Naive B cell (primary cell): ENCODE results near the gene SMCO1. TPM values are rescaled to one million over a fixed set of nuclear protein-coding genes. Genes with fewer than 3 reads are reported as not detected.
"Not testable (repeated sequence)": the region's sequence is repeated elsewhere in the genome, so short reads cannot be mapped to it uniquely, and the experiment has no call there.

Experiments
- ATAC-seq, 2 donors: fragments of 150-1000 bp; cut with Tn5 transposase; 2 replicates each; pipeline ENCODE4 v1.10.0; 2021; ENCODE audit warnings: low read depth in 2 of 2, mild to moderate bottlenecking in 2 of 2, moderate library complexity in 2 of 2
- DNase-seq: peaks from one replicate; pipeline ENCODE4 v3.0.0; 2022
- H3K27ac Mint-ChIP-seq, 6 donors: one replicate each; pipeline ENCODE4 v1.8.0; 2020 to 2022; ENCODE audit warnings: mild to moderate bottlenecking in 6 of 6, mixed read lengths in 6 of 6, moderate library complexity in 5 of 6, inconsistent platforms in 2 of 6
- H3K27me3 Mint-ChIP-seq, 3 donors: one replicate each; pipeline ENCODE4 v1.8.0; 2021 to 2022; ENCODE audit warnings: mixed read lengths in 3 of 3, mild to moderate bottlenecking in 1 of 3
- H3K36me3 Mint-ChIP-seq, 2 donors: one replicate each; pipeline ENCODE4 v1.8.0; 2020 to 2022; ENCODE audit warnings: mixed read lengths in 2 of 2, inconsistent platforms in 1 of 2, mild to moderate bottlenecking in 1 of 2
- H3K4me1 Mint-ChIP-seq, 3 donors: one replicate each; pipeline ENCODE4 v1.8.0; 2020 to 2022; ENCODE audit warnings: mixed read lengths in 3 of 3, inconsistent platforms in 1 of 3, mild to moderate bottlenecking in 1 of 3, moderate library complexity in 1 of 3
- H3K4me3 Mint-ChIP-seq, 8 donors: one replicate each; pipeline ENCODE4 v1.8.0; 2020 to 2022; ENCODE audit warnings: mild to moderate bottlenecking in 8 of 8, mixed read lengths in 8 of 8, moderate library complexity in 8 of 8, inconsistent platforms in 2 of 8
- H3K9me3 Mint-ChIP-seq, 7 donors: one replicate each; pipeline ENCODE4 v1.8.0; 2020 to 2022; ENCODE audit warnings: mixed read lengths in 7 of 7, mild to moderate bottlenecking in 5 of 7, inconsistent platforms in 2 of 7, moderate library complexity in 1 of 7
- polyA plus RNA-seq, 6 donors: library from polyadenylated mRNA; unstranded; fragments of 300-500 nt; fragmentation: Illumina TruSeq; gene quantifications; one replicate each; pipeline ENCODE4 v1.2.3, GENCODE V29; 2021; ENCODE audit warnings: low read depth in 6 of 6

The SMCO1 gene
- polyA plus RNA-seq, 6 donors from 2014 or later: not detected

DNA sequence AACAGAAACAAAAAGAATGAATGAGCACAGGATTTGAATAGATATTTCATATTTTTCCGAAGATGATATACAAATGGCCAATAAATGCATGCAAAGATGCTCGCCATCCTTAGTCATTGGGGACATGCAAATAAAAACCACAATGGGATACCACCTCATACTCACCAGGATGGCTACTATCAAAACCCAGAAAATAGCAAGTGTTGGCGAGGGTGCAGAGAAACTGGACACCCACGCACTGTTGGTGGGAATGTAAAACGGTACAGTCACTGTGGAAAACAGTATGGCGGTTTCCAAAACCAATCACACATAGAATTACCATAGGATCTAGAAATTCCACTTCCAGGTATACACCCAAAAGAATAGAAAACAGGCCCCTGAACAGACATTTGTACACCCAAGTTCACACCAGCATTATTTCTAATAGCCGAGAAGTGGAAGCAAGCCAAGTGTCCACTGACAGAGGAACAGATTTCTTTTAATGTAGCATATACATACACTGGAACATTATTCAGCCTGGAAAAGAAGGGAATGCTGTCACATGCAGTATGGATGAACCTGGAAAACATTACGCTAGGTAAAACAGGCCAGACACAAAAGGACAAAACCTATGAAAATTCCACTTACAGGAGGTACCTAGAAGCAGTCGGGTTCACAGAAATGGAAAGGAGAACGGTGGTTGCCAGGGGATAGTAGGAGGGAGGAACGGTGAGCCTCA, 15.2 kb downstream of the SMCO1 start:
- H3K4me1 Mint-ChIP-seq: peaks cover 31 to 56% (median 55%) of the 10 kb centered on the region in 3 donors
- ATAC-seq (no peak), DNase-seq (no peak)
- peak overlapping the region in 5 of 6 donors; percentile 5 to 88 (median 45) for H3K27ac Mint-ChIP-seq
- no peaks in the 10 kb centered on the region for H3K9me3 Mint-ChIP-seq
- no peaks in the 10 kb centered on the region for H3K27me3 Mint-ChIP-seq
- H3K36me3 Mint-ChIP-seq: peaks cover 8 to 10% of the 10 kb centered on the region in 2 donors
- peak overlapping the region; percentile 68 to 99 (median 96) for H3K4me3 Mint-ChIP-seq

DNA sequence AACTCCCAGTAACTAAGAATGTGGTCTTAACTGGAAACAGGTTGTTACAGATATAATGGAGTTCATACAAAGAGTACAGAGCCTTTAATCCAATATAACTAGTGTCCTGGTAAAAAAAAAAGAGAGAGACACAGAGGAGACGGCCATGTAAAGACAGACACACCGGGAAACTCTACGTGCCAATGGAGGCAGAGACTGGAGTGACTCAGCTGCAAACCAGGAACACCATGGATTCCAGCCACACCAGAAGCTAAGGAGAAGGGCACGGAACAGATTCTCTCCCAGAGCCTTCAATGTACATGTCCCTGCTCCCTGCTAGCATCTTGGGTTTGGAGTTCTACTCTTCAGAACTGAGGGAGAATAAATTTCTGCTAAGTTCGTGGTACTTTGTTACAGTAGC, 16.1 kb downstream of the SMCO1 start:
- no peak for ATAC-seq
- no peak for DNase-seq
- Mint-ChIP-seq H3K4me3 (peak overlapping the region in 3 of 8 donors; percentile 22 to 99 (median 75)), H3K27me3 (no peaks in the 10 kb centered on the region), H3K9me3 (no peaks in the 10 kb centered on the region), H3K36me3 (peaks cover 8 to 13% of the 10 kb centered on the region in 2 donors), H3K27ac (peak overlapping the region in 4 of 6 donors; percentile 14 to 45 (median 30)), H3K4me1 (peaks cover 33 to 55% (median 51%) of the 10 kb centered on the region in 3 donors)

DNA sequence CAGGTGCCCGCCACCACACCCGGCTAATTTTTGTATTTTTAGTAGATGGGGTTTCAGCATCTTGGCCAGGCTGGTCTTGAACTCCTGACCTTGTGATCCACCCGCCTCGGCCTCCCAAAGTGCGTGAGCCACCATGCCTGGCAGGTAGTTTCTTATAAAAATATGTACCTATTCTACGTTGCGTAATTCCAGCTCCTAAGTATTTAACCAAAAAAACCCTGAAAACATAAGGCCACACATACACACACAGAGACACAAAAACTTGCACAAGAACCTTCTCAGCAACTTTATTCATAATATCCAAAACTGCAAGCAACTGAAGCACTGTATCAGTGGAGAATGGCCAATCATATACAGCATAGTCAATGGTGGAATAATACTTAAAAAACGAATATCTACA, 16.8 kb downstream of the SMCO1 start:
- H3K27ac Mint-ChIP-seq: no peak overlapping the region
- no peak for DNase-seq
- H3K9me3 Mint-ChIP-seq: no peaks in the 10 kb centered on the region
- H3K4me1 Mint-ChIP-seq: peaks cover 35 to 55% (median 48%) of the 10 kb centered on the region in 3 donors
- H3K27me3 Mint-ChIP-seq: no peaks in the 10 kb centered on the region
- H3K4me3 Mint-ChIP-seq: peak overlapping the region in 1 of 8 donors; percentile 1
- ATAC-seq: no peak
- peaks cover 8 to 14% of the 10 kb centered on the region in 2 donors for H3K36me3 Mint-ChIP-seq

DNA sequence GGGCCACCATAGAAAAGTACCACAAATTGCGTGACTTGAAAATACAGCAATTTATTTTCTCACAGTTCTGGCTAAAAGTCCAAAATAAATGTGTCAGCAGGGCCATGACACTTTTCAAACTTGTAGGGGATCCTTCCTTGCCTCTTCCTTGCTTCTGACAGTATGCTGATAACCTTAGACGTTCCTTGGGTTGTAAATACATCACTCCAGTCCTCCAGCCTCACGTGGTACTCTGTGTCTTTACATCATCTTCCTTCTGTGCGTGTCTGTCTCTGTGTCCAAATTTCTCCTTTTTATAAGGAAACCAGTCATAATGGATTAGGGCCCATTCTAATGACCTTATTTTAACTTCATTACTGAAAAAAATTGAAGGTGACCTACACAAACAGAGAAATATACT, 19.0 kb downstream of the SMCO1 start:
- ATAC-seq: no peak
- no peak for DNase-seq
- H3K9me3 Mint-ChIP-seq: no peaks in the 10 kb centered on the region
- H3K27me3 Mint-ChIP-seq: no peaks in the 10 kb centered on the region
- H3K27ac Mint-ChIP-seq: peak overlapping the region in 2 of 6 donors; percentile 41 to 80
- H3K4me3 Mint-ChIP-seq: no peak overlapping the region
- H3K36me3 Mint-ChIP-seq: peaks cover 8 to 15% of the 10 kb centered on the region in 2 donors
- H3K4me1 Mint-ChIP-seq: peaks cover 25 to 37% (median 34%) of the 10 kb centered on the region in 3 donors

DNA sequence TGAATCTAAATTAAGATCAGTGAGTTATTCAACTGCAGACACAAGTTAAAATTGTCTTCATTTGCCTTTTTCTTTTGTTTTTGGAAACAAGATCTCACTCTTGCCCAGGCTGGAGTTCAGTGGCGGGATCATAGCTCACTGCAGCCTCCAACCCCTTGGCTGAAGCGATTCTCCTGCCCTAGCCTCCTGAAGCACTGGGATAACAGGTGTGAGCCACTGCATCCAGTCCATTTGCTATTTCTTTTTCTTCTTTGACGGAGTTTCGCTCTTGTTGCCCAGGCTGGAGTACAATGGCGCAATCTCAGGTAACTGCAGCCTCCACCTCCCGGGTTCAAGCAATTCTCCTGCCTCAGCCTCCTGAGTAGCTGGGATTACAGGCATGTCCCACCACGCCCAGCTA, 21.9 kb downstream of the SMCO1 start:
- ATAC-seq: no peak
- no peaks in the 10 kb centered on the region for H3K9me3 Mint-ChIP-seq
- DNase-seq: no peak
- H3K4me1 Mint-ChIP-seq: peaks cover 12 to 15% (median 13%) of the 10 kb centered on the region in 3 donors
- H3K27ac Mint-ChIP-seq: peak overlapping the region in 1 of 6 donors; percentile 35
- peaks cover 8 to 9% of the 10 kb centered on the region in 2 donors for H3K36me3 Mint-ChIP-seq
- H3K4me3 Mint-ChIP-seq: no peak overlapping the region
- H3K27me3 Mint-ChIP-seq: no peaks in the 10 kb centered on the region

DNA sequence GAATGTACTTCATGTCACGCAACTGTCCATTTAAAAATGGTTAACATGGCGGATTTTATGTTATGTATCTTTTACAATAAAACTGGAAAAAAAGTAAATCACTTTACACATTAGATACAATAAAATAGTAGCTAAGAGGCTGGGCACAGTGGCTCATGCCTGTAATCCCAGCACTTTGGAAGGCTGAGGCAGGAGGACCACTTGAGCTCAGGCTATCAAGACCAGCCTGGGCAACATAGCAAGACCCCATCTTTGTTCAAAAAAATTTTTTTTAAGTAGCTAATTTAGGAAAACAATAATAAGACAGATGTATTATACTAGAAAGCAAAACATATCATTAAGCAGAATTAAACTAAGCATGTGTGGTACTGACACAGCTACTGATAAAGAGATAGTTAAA, 23.1 kb downstream of the SMCO1 start:
- Mint-ChIP-seq H3K27ac (no peak overlapping the region), H3K27me3 (no peaks in the 10 kb centered on the region), H3K4me1 (peaks cover 11 to 12% (median 11%) of the 10 kb centered on the region in 3 donors), H3K9me3 (no peaks in the 10 kb centered on the region), H3K4me3 (no peak overlapping the region), H3K36me3 (peaks cover 14 to 15% of the 10 kb centered on the region in 2 donors)
- DNase-seq: no peak
- no peak for ATAC-seq

DNA sequence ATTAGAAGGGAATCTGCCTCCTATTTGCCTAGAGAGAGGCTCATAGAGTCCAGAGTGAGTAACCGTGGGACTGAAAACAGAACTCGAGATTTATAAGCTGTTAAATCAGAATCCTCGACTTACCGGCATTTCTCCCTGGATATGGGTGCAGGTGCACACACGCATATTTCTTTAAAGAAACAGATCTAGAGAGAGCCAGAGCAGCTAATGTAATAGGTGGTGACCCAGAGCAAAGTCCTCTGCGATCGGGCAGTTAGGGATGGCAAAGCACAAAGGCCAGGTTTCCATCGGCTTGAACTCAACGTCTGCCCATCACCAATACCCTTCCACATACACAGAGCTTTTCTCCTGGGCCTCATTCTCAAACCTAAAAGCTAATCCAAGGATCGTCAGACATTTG, 25.4 kb downstream of the SMCO1 start:
- H3K27me3 Mint-ChIP-seq: no peaks in the 10 kb centered on the region
- H3K9me3 Mint-ChIP-seq: no peaks in the 10 kb centered on the region
- H3K27ac Mint-ChIP-seq: no peak overlapping the region
- DNase-seq (no peak), ATAC-seq (no peak)
- peaks cover 8 to 21% of the 10 kb centered on the region in 2 donors for H3K36me3 Mint-ChIP-seq
- H3K4me1 Mint-ChIP-seq: peaks cover 6 to 13% (median 8%) of the 10 kb centered on the region in 3 donors
- H3K4me3 Mint-ChIP-seq: no peak overlapping the region

DNA sequence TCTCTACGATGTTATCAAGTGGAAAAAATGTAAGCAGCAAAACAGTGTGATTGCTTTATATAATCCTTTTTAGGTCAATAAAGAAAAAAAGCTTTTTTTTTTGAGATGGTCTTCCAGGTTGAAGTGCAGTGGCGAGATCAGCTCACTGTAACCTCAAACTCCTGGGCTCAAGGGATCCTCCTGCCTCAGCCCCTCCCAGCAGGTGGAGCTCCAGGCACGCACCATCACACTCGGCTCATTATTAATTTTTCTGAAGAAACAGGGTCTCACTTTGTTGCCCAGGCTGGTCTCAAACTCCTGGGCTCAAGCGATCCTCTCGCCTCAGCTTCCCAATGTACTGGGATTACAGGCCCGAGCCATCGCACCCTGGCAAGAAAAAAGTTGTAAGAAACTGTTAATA, 28.9 kb downstream of the SMCO1 start:
- DNase-seq: no peak
- no peaks in the 10 kb centered on the region for H3K9me3 Mint-ChIP-seq
- H3K4me1 Mint-ChIP-seq: peaks cover 0 to 9% (median 6%) of the 10 kb centered on the region in 3 donors
- ATAC-seq: no peak
- H3K27ac Mint-ChIP-seq: no peak overlapping the region
- H3K4me3 Mint-ChIP-seq: no peak overlapping the region
- peaks cover 16 to 20% of the 10 kb centered on the region in 2 donors for H3K36me3 Mint-ChIP-seq
- H3K27me3 Mint-ChIP-seq: no peaks in the 10 kb centered on the region

DNA sequence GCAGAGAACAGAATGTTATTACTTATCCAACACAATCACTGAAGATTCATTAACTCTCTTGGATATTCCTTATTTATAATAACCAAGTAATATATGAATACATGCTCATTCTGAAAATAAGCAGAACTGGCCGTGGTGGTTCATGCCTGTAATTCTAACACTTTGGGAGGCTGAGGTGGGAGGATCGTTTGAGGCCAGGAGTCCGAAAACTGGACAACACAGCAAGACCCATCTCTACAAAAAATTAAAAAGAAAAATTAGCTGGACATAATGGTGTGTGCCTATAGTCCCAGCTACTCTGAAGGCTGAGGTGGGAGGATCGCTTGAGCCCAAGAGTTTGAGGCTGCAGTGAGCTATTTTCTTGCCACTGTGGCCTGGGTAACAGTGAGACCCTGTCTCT, 37.5 kb downstream of the SMCO1 start:
- Mint-ChIP-seq H3K27ac (peak overlapping the region in 1 of 6 donors; percentile 24), H3K4me1 (no peaks in the 10 kb centered on the region), H3K4me3 (no peak overlapping the region), H3K27me3 (no peaks in the 10 kb centered on the region), H3K9me3 (no peaks in the 10 kb centered on the region), H3K36me3 (peaks cover under 1 to 22% of the 10 kb centered on the region in 2 donors)
- DNase-seq (no peak), ATAC-seq (no peak)

DNA sequence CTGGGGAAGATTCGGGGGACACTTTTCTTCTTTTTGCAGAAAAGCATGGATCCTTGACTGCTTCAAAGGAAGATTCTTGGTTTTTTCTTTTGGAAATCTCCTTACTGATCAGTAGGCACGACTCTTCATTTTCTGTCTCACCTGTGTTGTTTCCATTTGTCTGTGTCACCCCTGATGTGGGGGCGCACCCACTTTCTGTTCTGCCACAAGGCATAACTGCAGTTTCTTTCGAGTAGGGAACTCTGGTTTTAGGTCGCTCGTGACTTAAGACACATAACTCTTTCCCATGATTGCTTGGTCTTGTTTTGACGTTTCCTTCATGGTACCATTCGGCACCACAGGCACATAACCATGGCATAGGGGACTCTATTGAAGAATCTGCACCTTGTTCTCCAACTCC, 42.9 kb downstream of the SMCO1 start:
- H3K27ac Mint-ChIP-seq: peak overlapping the region in 1 of 6 donors; percentile 0
- ATAC-seq: no peak
- no peaks in the 10 kb centered on the region for H3K9me3 Mint-ChIP-seq

DNA sequence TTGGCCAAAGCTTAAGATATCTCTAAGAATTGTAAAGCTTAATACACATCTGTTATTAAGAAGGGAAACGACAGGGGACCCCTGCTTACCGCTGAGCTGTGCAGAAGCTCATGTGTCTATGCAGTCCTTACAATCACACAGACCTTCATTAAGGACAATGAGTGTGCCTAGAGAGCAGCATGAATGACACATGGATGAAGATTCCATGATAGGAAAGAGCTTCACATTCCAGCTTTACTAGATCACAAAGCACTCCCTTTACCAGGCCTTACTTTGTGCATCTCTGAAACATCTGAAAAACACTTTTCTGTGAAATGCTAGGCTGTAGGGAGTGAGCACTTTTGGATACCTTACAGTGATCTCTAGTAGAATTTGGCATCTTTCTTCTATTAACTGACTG, 43.6 kb downstream of the SMCO1 start:
- Mint-ChIP-seq H3K27me3 (no peaks in the 10 kb centered on the region), H3K9me3 (no peaks in the 10 kb centered on the region), H3K4me3 (peak overlapping the region in 1 of 8 donors; percentile 47), H3K36me3 (peaks cover 10% of the 10 kb centered on the region in 2 donors), H3K4me1 (peaks cover 0 to 5% (median 2%) of the 10 kb centered on the region in 3 donors), H3K27ac (no peak overlapping the region)
- DNase-seq: no peak
- ATAC-seq: no peak

More for the DNA sequence above, 42.9 kb downstream of the SMCO1 start:
- Mint-ChIP-seq H3K4me3 (no peak overlapping the region), H3K36me3 (peaks cover 10% of the 10 kb centered on the region in 2 donors), H3K27me3 (no peaks in the 10 kb centered on the region), H3K4me1 (peaks cover 0 to 5% (median 2%) of the 10 kb centered on the region in 3 donors)
- DNase-seq: no peak

DNA sequence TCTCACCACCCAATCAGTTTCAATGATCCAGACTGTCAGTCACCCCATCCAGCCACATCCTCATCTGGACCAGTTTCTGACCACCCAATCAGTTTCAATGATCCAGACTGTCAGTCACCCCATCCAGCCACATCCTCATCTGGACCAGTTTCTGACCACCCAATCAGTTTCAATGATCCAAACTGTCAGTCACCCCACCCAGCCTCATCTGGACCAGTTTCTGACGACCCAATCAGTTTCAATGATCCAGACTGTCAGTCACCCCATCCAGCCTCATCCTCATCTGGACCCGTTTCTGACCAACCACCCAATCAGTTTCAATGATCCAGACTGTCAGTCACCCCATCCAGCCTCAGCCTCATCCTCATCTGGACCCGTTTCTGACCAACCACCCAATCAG, 45.0 kb downstream of the SMCO1 start:
- not testable (repeated sequence) for H3K36me3 Mint-ChIP-seq, DNase-seq, H3K4me1 Mint-ChIP-seq, H3K9me3 Mint-ChIP-seq, ATAC-seq, H3K27me3 Mint-ChIP-seq, H3K27ac Mint-ChIP-seq, H3K4me3 Mint-ChIP-seq

DNA sequence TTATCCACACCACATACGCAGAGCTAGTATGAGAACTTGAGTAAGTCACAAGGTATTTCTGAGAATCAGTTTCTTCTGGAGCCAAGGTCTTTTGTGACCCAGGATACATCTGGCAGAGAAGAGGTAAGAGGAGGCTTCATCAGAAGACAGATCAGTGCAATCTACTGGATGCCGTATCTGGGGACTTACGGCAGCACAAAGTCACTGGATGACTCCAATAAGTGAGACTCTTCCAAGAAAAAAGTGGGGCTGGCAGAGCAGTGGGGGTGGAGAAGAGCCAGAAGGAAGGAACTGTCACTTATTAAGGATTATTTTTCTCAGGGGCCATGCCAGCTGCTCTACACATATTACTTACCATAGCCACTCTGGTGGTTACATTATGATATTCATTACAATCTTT, 51.3 kb downstream of the SMCO1 start:
- no peaks in the 10 kb centered on the region for H3K36me3 Mint-ChIP-seq

DNA sequence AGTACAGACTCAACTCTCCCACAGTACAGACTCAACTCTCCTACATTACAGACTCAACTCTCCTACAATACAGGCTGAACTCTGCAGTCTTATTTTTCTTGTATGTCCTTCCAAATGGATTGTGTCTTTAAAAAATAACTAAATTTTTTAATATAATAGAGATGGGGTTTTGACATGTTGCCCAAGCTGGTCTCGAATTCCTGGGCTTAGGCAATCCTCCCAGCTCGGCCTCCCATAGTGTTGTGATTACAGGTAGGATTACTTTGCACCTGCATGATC, 51.7 kb downstream of the SMCO1 start:
- Mint-ChIP-seq H3K36me3 (no peaks in the 10 kb centered on the region), H3K27ac (no peak overlapping the region), H3K4me1 (no peaks in the 10 kb centered on the region), H3K9me3 (peaks cover 0 to 6% (median 0%) of the 10 kb centered on the region in 7 donors), H3K4me3 (no peak overlapping the region), H3K27me3 (no peaks in the 10 kb centered on the region)
- ATAC-seq (no peak), DNase-seq (no peak)

More for the DNA sequence above, 51.3 kb downstream of the SMCO1 start:
- DNase-seq: no peak
- no peak for ATAC-seq
- peak overlapping the region in 3 of 6 donors; percentile 19 to 90 (median 54) for H3K27ac Mint-ChIP-seq
- H3K4me3 Mint-ChIP-seq: no peak overlapping the region
- H3K9me3 Mint-ChIP-seq: peaks cover 0 to 6% (median 0%) of the 10 kb centered on the region in 7 donors
- no peaks in the 10 kb centered on the region for H3K27me3 Mint-ChIP-seq
- H3K4me1 Mint-ChIP-seq: no peaks in the 10 kb centered on the region
